HCT116 (cell line): ENCODE data around the gene TRPM3. TPM values are rescaled to one million over a fixed set of nuclear protein-coding genes. Genes with fewer than 3 reads are reported as not detected.

Source experiments
- ATAC-seq: fragments of 200-7000 bp; cut with Tn5 transposase; 2 replicates; pipeline ENCODE4 v1.9.1; 2020; ENCODE audit warnings: mild to moderate bottlenecking, moderate library complexity
- BruUV-seq: library from RNA; stranded (reverse); fragments of 400-500 nt; replicated peaks from 2 replicates; lab custom pipeline; 2021; lab: Mats Ljungman, UMichigan
- CTCF ChIA-PET: fragments of 300-600 bp; sonication (Branson Sonifier 250); formaldehyde crosslinking; loops from one replicate; lab custom pipeline; 2021; ENCODE audit warnings: antibody characterized with exemption; lab: Charles Lee
- POLR2A ChIA-PET: fragments of 300-600, 350-600 bp; sonication (Branson Sonifier 250); formaldehyde crosslinking; loops from one replicate; lab custom pipeline; 2021; ENCODE audit warnings: antibody characterized with exemption; lab: Charles Lee
- RAD21 ChIA-PET, 2 experiments: fragments of 300-600 bp; sonication (Branson Sonifier 250); formaldehyde crosslinking; loops; one replicate each; lab custom pipeline; 2023; ENCODE audit warnings: low total read pairs in 2 of 2; ENCODE audit not compliant: uncharacterized antibody in 2 of 2, unreplicated experiment in 2 of 2, low non-redundant PET in 1 of 2; lab: Charles Lee
- DNase-seq: peaks from one replicate; pipeline ENCODE4 v3.0.0-alpha.2; 2010; ENCODE audit warnings: low read depth, low spot score
- H2AFZ ChIP-seq: fragments of 200-600 bp; shearing (Covaris generic), sonication (generic); 2 replicates; pipeline ENCODE4 v1.6.1; 2017; ENCODE audit warnings: low read depth, mixed run types, mixed read lengths, antibody characterized with exemption, low read length; ENCODE audit not compliant: poor library complexity, severe bottlenecking
- H3K27ac ChIP-seq: 2 replicates; pipeline ENCODE4 v1.5.1; 2012; ENCODE audit warnings: low read depth, low read length
- H3K27me3 ChIP-seq: fragments of 200-600 bp; sonication (generic); 2 replicates; pipeline ENCODE4 v1.6.1; 2016; ENCODE audit warnings: mixed run types, low read length, mixed read lengths; ENCODE audit not compliant: insufficient read depth
- H3K36me3 ChIP-seq, 2 experiments: fragments of 200-500 bp in 1 of 2; fragments of 200-600 bp in 1 of 2; sonication (Bioruptor generic) in 1 of 2; sonication (generic) in 1 of 2; 2 replicates each; pipeline versions ENCODE4 v1.5.1 to v1.6.1; 2014 to 2016; ENCODE audit warnings: low read length in 2 of 2, inconsistent platforms in 1 of 2, mixed read lengths in 1 of 2, mixed run types in 1 of 2; ENCODE audit not compliant: insufficient read depth in 2 of 2, control insufficient read depth in 1 of 2
- H3K4me1 ChIP-seq, 2 experiments: fragments of 200-600 bp in 1 of 2; sonication (generic) in 1 of 2; 2 replicates each; pipeline versions ENCODE4 v1.5.1 to v1.6.1; 2012 to 2017; ENCODE audit warnings: low read length in 2 of 2, inconsistent platforms in 1 of 2, mild to moderate bottlenecking in 1 of 2, mixed read lengths in 1 of 2, mixed run types in 1 of 2, moderate library complexity in 1 of 2; ENCODE audit not compliant: insufficient read depth in 2 of 2, control insufficient read depth in 1 of 2
- H3K4me2 ChIP-seq: fragments of 200-600 bp; sonication (generic); 2 replicates; pipeline ENCODE4 v1.6.1; 2017; ENCODE audit warnings: mixed run types, low read length, mixed read lengths
- H3K4me3 ChIP-seq, 2 experiments: fragments of 200-600 bp in 1 of 2; sonication (generic) in 1 of 2; replicated peaks in 1 of 2; 2 replicates each; pipeline ENCODE4 v1.5.1; 2011 to 2016; ENCODE audit warnings: low read length in 2 of 2, control low read depth in 1 of 2, low read depth in 1 of 2, mild to moderate bottlenecking in 1 of 2, mixed read lengths in 1 of 2, mixed run types in 1 of 2
- H3K79me2 ChIP-seq: fragments of 200-600 bp; sonication (generic); 2 replicates; pipeline ENCODE4 v1.6.1; 2017; ENCODE audit warnings: mild to moderate bottlenecking, mixed run types, low read length, moderate library complexity, mixed read lengths; ENCODE audit not compliant: insufficient read depth
- H3K9ac ChIP-seq: fragments of 200-600 bp; sonication (generic); 2 replicates; pipeline ENCODE4 v1.6.1; 2016; ENCODE audit warnings: low read length, mixed read lengths
- H3K9me2 ChIP-seq: fragments of 200-600 bp; sonication (generic), shearing (Covaris generic); 2 replicates; pipeline ENCODE4 v1.6.1; 2017; ENCODE audit warnings: mixed run types, mild to moderate bottlenecking, moderate library complexity; ENCODE audit not compliant: insufficient read depth
- H3K9me3 ChIP-seq, 2 experiments: fragments of 200-500 bp in 1 of 2; fragments of 200-600 bp in 1 of 2; sonication (Bioruptor generic) in 1 of 2; sonication (generic) in 1 of 2; 2 replicates each; pipeline ENCODE4 v1.6.1; 2014 to 2017; ENCODE audit warnings: low read length in 2 of 2, mixed read lengths in 2 of 2, inconsistent platforms in 1 of 2, low read depth in 1 of 2, mild to moderate bottlenecking in 1 of 2, mixed run types in 1 of 2, moderate library complexity in 1 of 2; ENCODE audit not compliant: control insufficient read depth in 1 of 2, insufficient read depth in 1 of 2
- H4K20me1 ChIP-seq: fragments of 200-600 bp; sonication (generic), shearing (Covaris generic); 2 replicates; pipeline ENCODE4 v1.6.1; 2017; ENCODE audit warnings: mixed run types, mild to moderate bottlenecking, moderate library complexity; ENCODE audit not compliant: insufficient read depth
- MAX ChIP-seq: IDR thresholded peaks from 2 replicates; pipeline ENCODE4 v1.6.1; 2012
- POLR2A ChIP-seq: IDR thresholded peaks from 2 replicates; pipeline ENCODE4 v1.7.0; 2011; ENCODE audit warnings: borderline replicate concordance; ENCODE audit not compliant: insufficient read depth, insufficient read length; ENCODE audit errors: extremely low read depth
- POLR2AphosphoS5 ChIP-seq: IDR thresholded peaks from 2 replicates; pipeline ENCODE4 v1.6.1; 2011; ENCODE audit warnings: mild to moderate bottlenecking, low read depth, low read length, moderate library complexity
- REST ChIP-seq: IDR thresholded peaks from 2 replicates; pipeline ENCODE4 v1.6.1; 2012; ENCODE audit warnings: low read depth
- SIN3A ChIP-seq: IDR thresholded peaks from 2 replicates; pipeline ENCODE4 v1.6.1; 2012; ENCODE audit warnings: low read depth
- SRF ChIP-seq: IDR thresholded peaks from 2 replicates; pipeline ENCODE4 v1.6.1; 2012; ENCODE audit warnings: low read depth
- TCF7L2 ChIP-seq: IDR thresholded peaks from 2 replicates; pipeline ENCODE4 v1.7.0; 2011; ENCODE audit warnings: borderline replicate concordance, inconsistent platforms; ENCODE audit not compliant: insufficient read depth, insufficient read length; ENCODE audit errors: extremely low read depth
- YY1 ChIP-seq: IDR thresholded peaks from 2 replicates; pipeline ENCODE4 v1.6.1; 2011; ENCODE audit warnings: low read length, low read depth, moderate library complexity, mild to moderate bottlenecking; ENCODE audit not compliant: insufficient replicate concordance; ENCODE audit errors: extremely low read depth
- ZNF274 ChIP-seq: fragments of 200-500 bp; sonication (Bioruptor generic); IDR thresholded peaks from 2 replicates; pipeline ENCODE4 v1.6.1; 2014; ENCODE audit warnings: mild to moderate bottlenecking, low read depth, low read length, inconsistent platforms
- intact Hi-C: fragments of 100-400 bp; cut with micrococcal nuclease; formaldehyde crosslinking; loops from 2 replicates; pipeline ENCODE4 v1.10.0; 2022
- total RNA-seq: library from RNA; stranded (reverse); gene quantifications from one replicate; pipeline ENCODE4 v1.2.1, GENCODE V29; 2021; ENCODE audit not compliant: unreplicated experiment

The TRPM3 gene
- total RNA-seq, 1 experiment from 2014 or later, result not detected

- TF ChIP-seq REST, result no peak
These were observed 629.1 kb downstream of the TRPM3 start (continued) for GRCh38 chr9:70492319-70492777.

GRCh38 chr9:70491426-70492318, 629.7 kb downstream of the TRPM3 start:
- ChIA-PET CTCF (interaction anchor here (1.1 kb wide), 1 partner anchor 18 kb away, joined by 3 read pairs; no protein-coding TSS in a partner anchor), POLR2A (no interaction called here), RAD21 (interaction anchor here in 1 of 2 experiments (0.6 kb wide), 1 partner anchor 152 kb away, joined by 3 read pairs; no protein-coding TSS in a partner anchor)
- ATAC-seq (no peak), DNase-seq (no peak)
- no TSS peak for BruUV-seq
- H3K27me3 ChIP-seq, result no peaks in the 10 kb centered on the region
- H3K9ac ChIP-seq, result no peak overlapping the region
- H3K9me2 ChIP-seq, result no peaks in the 10 kb centered on the region
- peaks cover 7 to 10% of the 10 kb centered on the region in 2 experiments for H3K4me1 ChIP-seq
- H3K4me3 ChIP-seq, result no peak overlapping the region
- no peak overlapping the region for H3K27ac ChIP-seq
- no peaks in the 10 kb centered on the region for H3K9me3 ChIP-seq
- intact Hi-C loops, result no loop called here
- TF ChIP-seq SRF (no peak), TCF7L2 (no peak), MAX (no peak), ZNF274 (no peak), SIN3A (no peak), YY1 (no peak), POLR2A (no peak), POLR2AphosphoS5 (no peak)
- no peak overlapping the region for H2AFZ ChIP-seq
- H4K20me1 ChIP-seq, result no peaks in the 10 kb centered on the region
- no peaks in the 10 kb centered on the region for H3K36me3 ChIP-seq
- no peak overlapping the region for H3K4me2 ChIP-seq
- H3K79me2 ChIP-seq, result no peaks in the 10 kb centered on the region
